Bronchial epithelial cell (primary cell): ENCODE results near the gene MAP2K4. TPM values are rescaled to one million over a fixed set of nuclear protein-coding genes. Genes with fewer than 3 reads are reported as not detected.

Experiments
- DNase-seq: peaks from one replicate; pipeline ENCODE4 v3.0.0-alpha.2; 2010; ENCODE audit warnings: low read depth
- FAIRE-seq: peaks from 2 replicates; lab custom pipeline; 2011; peaks lifted over from hg19 to GRCh38; lab: Jason Lieb, UNC
- H3K27me3 ChIP-seq: 2 replicates; pipeline ENCODE4 v1.5.1; 2011; ENCODE audit warnings: low read length; ENCODE audit not compliant: control insufficient read depth, insufficient read depth
- H3K36me3 ChIP-seq: 2 replicates; pipeline ENCODE4 v1.5.1; 2011; ENCODE audit warnings: low read length; ENCODE audit not compliant: control insufficient read depth, insufficient read depth
- H3K4me3 ChIP-seq: 2 replicates; pipeline ENCODE4 v1.5.1; 2011; ENCODE audit warnings: mild to moderate bottlenecking, low read depth, low read length, control low read depth
- CTCF ChIP-seq: IDR thresholded peaks from 2 replicates; pipeline ENCODE4 v1.5.1; 2011; ENCODE audit warnings: mild to moderate bottlenecking, moderate library complexity, low read length, control low read depth, inconsistent platforms; ENCODE audit not compliant: insufficient read depth, severe bottlenecking
- total RNA-seq: library from RNA; depleted of rRNA; stranded (reverse); fragments of >200 nt; gene quantifications from 2 replicates; pipeline ENCODE4 v1.2.1, GENCODE V29; 2014

The MAP2K4 gene
- total RNA-seq, 1 donor from 2014 or later = 27.9 TPM

DNA sequence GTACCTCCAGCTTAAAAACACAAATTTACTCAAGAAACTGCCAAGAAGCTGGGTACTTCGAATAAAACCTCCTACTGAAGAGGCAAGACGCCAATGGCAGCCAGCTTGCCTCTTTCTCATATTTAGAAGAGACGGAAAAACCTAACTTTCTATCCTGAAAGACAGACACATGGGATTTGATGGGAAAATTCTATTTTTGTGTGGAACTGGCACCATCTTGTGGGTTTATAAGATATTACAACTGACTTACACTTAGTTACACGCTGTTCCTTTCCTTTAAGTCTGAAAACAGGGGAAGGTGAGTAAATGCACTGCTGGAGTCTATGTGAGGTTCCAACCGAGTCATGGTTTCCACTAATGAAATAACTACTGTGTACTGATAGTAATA is 33.7 kb upstream of the MAP2K4 start:
- peak; percentile 66 for DNase-seq
- Histone ChIP-seq H3K4me3 (no peak overlapping the region), H3K36me3 (peaks cover 3% of the 10 kb centered on the region), H3K27me3 (no peaks in the 10 kb centered on the region)
- TF ChIP-seq CTCF = peak; percentile 47
- FAIRE-seq = no peak

GRCh38 chr17:11990363-11990983 is 30.2 kb upstream of the MAP2K4 start:
- Histone ChIP-seq H3K36me3 (peaks cover 4% of the 10 kb centered on the region), H3K27me3 (no peaks in the 10 kb centered on the region), H3K4me3 (no peak overlapping the region)
- FAIRE-seq (no peak), DNase-seq (no peak)
- TF ChIP-seq CTCF = no peak

GRCh38 chr17:11991461-11991860 is 29.2 kb upstream of the MAP2K4 start:
- H3K4me3 ChIP-seq = no peak overlapping the region
- FAIRE-seq (no peak), DNase-seq (no peak)
- TF ChIP-seq CTCF = no peak
- H3K36me3 ChIP-seq = peaks cover 4% of the 10 kb centered on the region
- no peaks in the 10 kb centered on the region for H3K27me3 ChIP-seq

GRCh38 chr17:11996722-11997146 is 23.9 kb upstream of the MAP2K4 start:
- Histone ChIP-seq H3K36me3 (peaks cover 3% of the 10 kb centered on the region), H3K4me3 (peak overlapping the region; percentile 97), H3K27me3 (no peaks in the 10 kb centered on the region)
- TF ChIP-seq CTCF = peak; percentile 0
- DNase-seq (peak; percentile 46), FAIRE-seq (no peak)

DNA sequence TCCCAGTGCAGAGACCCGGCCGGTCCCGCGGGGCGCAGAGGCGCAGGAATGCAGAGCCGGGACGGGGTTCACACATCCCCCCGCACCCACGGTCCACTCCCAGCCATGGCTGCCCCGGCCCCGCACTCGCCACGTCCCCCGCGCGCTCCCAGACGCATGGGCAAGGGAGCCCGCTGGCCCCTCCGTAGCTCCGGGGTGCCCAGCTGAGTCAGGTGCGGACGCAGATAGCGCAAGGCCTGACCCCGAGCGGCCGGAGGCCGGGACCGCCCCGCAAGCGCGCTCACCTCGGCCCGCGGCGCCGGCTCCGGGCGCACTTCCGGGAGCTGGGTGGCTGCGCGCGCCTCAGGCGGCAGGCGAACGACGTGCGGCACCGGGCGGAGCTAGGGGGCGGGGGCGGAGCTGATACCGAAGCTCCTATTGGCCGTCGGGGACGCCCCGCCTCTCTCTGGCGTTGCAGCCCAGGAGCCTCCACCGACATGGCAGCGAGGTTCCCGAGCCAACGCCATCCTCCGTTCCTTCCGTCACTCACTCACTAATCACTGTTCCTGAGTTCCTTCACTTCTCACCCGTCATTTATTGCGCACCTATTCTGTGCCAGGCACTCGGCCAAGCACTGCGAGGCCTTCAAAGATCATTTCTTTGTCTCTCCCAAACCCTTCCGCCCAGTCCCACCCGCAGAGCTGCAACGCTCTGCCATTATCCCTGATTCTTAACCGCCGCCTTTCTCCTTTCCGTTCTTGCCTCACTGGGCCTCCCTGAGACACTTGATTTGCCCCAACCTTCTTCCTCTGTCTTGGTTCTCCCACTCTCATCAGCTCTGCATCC is 23.3 kb upstream of the MAP2K4 start, which contains the start of gene ZNF18:
ZNF18 (minus strand) TSS at position 329 of the 825 bp plus-strand sequence. CDS start 4,646 bp downstream, outside the sequence.
- peak; percentile 83 for DNase-seq
- FAIRE-seq = no peak
- no peaks in the 10 kb centered on the region for H3K27me3 ChIP-seq
- TF ChIP-seq CTCF = peak; percentile 0
- H3K4me3 ChIP-seq = peak within 1 kb of the TSS; percentile 97
- H3K36me3 ChIP-seq = peaks cover under 1% of the 10 kb centered on the region

DNA sequence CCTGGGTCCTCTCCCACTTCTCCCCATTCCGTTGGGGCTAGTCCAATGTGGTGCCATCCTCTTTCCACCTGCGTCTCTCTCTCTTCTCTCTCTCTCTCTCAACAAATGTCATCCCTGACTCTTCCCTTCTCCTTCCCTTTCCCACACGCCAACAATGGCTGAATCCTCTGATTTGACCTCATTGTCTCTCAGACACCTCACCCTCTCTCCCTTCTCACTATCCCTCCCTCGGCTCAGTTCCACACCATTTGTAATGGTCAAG is 22.8 kb upstream of the MAP2K4 start:
- no peak for TF ChIP-seq CTCF
- H3K36me3 ChIP-seq = no peaks in the 10 kb centered on the region
- no peaks in the 10 kb centered on the region for H3K27me3 ChIP-seq
- H3K4me3 ChIP-seq = peak overlapping the region; percentile 97
- no peak for FAIRE-seq
- no peak for DNase-seq
